OCI-LY7 (cell line): ENCODE results near the gene TES. TPM values are rescaled to one million over a fixed set of nuclear protein-coding genes. Genes with fewer than 3 reads are reported as not detected.

Source experiments
- BruUV-seq: library from RNA; stranded (reverse); fragments of 400-500 nt; replicated peaks from 2 replicates; lab custom pipeline; 2021; lab: Mats Ljungman, UMichigan
- CTCF ChIA-PET: fragments of 300-600 bp; sonication (Branson Sonifier 250); formaldehyde crosslinking; loops from one replicate; lab custom pipeline; 2022; ENCODE audit warnings: antibody characterized with exemption; ENCODE audit not compliant: unreplicated experiment; lab: Charles Lee
- POLR2A ChIA-PET: fragments of 300-600 bp; sonication (Branson Sonifier 250); formaldehyde crosslinking; loops from one replicate; lab custom pipeline; 2022; ENCODE audit warnings: antibody characterized with exemption; lab: Charles Lee
- DNase-seq: peaks from one replicate; pipeline ENCODE4 v3.0.0-alpha.2; 2015; ENCODE audit warnings: low spot score
- H2AFZ ChIP-seq: fragments of 200-600 bp; sonication (generic), shearing (Covaris generic); 2 replicates; pipeline ENCODE4 v1.6.1; 2014; ENCODE audit warnings: mild to moderate bottlenecking, antibody characterized with exemption, low read length, moderate library complexity
- H3K27ac ChIP-seq: fragments of 200-600 bp; sonication (generic); 2 replicates; pipeline ENCODE4 v1.5.1; 2014; ENCODE audit warnings: mixed run types, low read depth, mild to moderate bottlenecking, moderate library complexity, low read length, inconsistent platforms; ENCODE audit not compliant: poor library complexity, severe bottlenecking
- H3K36me3 ChIP-seq: fragments of 200-600 bp; sonication (generic); 2 replicates; pipeline ENCODE4 v1.6.1; 2014; ENCODE audit warnings: mild to moderate bottlenecking, antibody characterized with exemption, low read length, moderate library complexity, mixed read lengths; ENCODE audit not compliant: insufficient read depth
- H3K4me1 ChIP-seq: fragments of 200-600 bp; sonication (generic); 2 replicates; pipeline ENCODE4 v1.5.1; 2014; ENCODE audit warnings: mild to moderate bottlenecking, low read length; ENCODE audit not compliant: insufficient read depth, poor library complexity, severe bottlenecking
- H3K4me2 ChIP-seq: fragments of 200-600 bp; sonication (generic); 2 replicates; pipeline ENCODE4 v1.6.1; 2014; ENCODE audit warnings: mild to moderate bottlenecking, low read length
- H3K4me3 ChIP-seq: fragments of 200-600 bp; sonication (generic); 2 replicates; pipeline ENCODE4 v1.5.1; 2014; ENCODE audit warnings: mild to moderate bottlenecking, low read depth, low read length; ENCODE audit not compliant: poor library complexity, severe bottlenecking
- H3K79me2 ChIP-seq: fragments of 200-600 bp; sonication (generic); 2 replicates; pipeline ENCODE4 v1.6.1; 2016; ENCODE audit warnings: low read depth, mild to moderate bottlenecking, low read length, moderate library complexity, mixed read lengths; ENCODE audit not compliant: insufficient read depth
- H3K9me2 ChIP-seq: fragments of 200-600 bp; sonication (generic); 2 replicates; pipeline ENCODE4 v1.6.1; 2016; ENCODE audit warnings: mild to moderate bottlenecking, low read length, mixed read lengths; ENCODE audit not compliant: insufficient read depth
- H3K9me3 ChIP-seq: fragments of 200-600 bp; sonication (generic); 2 replicates; pipeline ENCODE4 v1.6.1; 2014; ENCODE audit warnings: mild to moderate bottlenecking, mixed run types, low read length, mixed read lengths
- H4K20me1 ChIP-seq: fragments of 200-600 bp; sonication (generic); 2 replicates; pipeline ENCODE4 v1.6.1; 2014; ENCODE audit warnings: mild to moderate bottlenecking, antibody characterized with exemption, low read length, moderate library complexity, mixed read lengths; ENCODE audit not compliant: insufficient read depth
- EZH2phosphoT487 ChIP-seq: fragments of 200-600 bp; sonication (generic); IDR thresholded peaks from 2 replicates; pipeline ENCODE4 v1.6.1; 2018; ENCODE audit warnings: low read depth, borderline replicate concordance, mild to moderate bottlenecking, mixed run types, antibody characterized with exemption, low read length, moderate library complexity, mixed read lengths
- intact Hi-C: fragments of 100-400 bp; cut with micrococcal nuclease; formaldehyde crosslinking; loops from one replicate; pipeline ENCODE4 v1.10.0; 2022; ENCODE audit not compliant: unreplicated experiment
- total RNA-seq, 2 experiments: library from RNA; depleted of rRNA in 1 of 2; stranded (reverse); fragments of >200 nt in 1 of 2; shearing (Covaris generic) in 1 of 2; gene quantifications; 2 replicates each; pipeline ENCODE4 v1.2.3, GENCODE V29; 2014 to 2022
- TF ChIP-seq, protein P1 (sequence below): fragments of 200-600 bp; sonication (generic); conservative IDR thresholded peaks from 2 replicates; pipeline ENCODE4 v1.5.1; 2014; ENCODE audit warnings: mild to moderate bottlenecking, antibody characterized with exemption, low read length, moderate library complexity, mixed read lengths

The TES gene
- total RNA-seq, 2 experiments from 2014 or later: not detected

DNA sequence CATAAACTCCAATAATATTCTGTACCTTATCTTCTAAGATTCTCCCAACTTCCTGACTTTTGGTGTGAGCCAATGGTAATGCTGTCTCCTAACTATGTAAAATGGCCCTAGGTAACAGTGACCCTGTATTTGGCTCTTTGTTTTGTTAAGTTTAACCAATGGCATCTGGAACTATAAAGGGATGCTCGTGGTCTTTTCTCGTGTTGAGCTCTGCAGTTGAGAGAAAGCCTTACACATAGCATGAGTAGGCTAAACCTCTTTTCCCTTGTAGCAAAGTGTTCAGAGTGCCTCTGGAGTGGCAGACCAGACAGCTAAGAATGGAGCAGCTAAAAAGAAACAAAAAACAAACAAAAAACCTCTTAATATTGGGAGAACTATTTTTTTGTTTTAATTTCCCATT is 5.2 kb downstream of the TES start:
- no peaks in the 10 kb centered on the region for H3K79me2 ChIP-seq
- intact Hi-C loops: no loop called here
- no TSS peak for BruUV-seq
- H3K9me3 ChIP-seq: no peaks in the 10 kb centered on the region
- H3K9me2 ChIP-seq: no peaks in the 10 kb centered on the region
- no peaks in the 10 kb centered on the region for H3K36me3 ChIP-seq
- H2AFZ ChIP-seq: no peak overlapping the region
- no peaks in the 10 kb centered on the region; the same call in 1 of the 2 replicates for H4K20me1 ChIP-seq
- H3K27ac ChIP-seq: no peak overlapping the region
- no peak overlapping the region for H3K4me3 ChIP-seq
- no peak overlapping the region for H3K4me2 ChIP-seq
- ChIA-PET POLR2A (interaction anchor here (1.2 kb wide), 1 partner anchor 15 kb away, joined by 4 read pairs; no protein-coding TSS in a partner anchor), CTCF (no interaction called here)
- peaks cover 7% of the 10 kb centered on the region for H3K4me1 ChIP-seq
- DNase-seq: no peak
- no peak for TF ChIP-seq EZH2phosphoT487
- TF ChIP-seq, protein P1, sequence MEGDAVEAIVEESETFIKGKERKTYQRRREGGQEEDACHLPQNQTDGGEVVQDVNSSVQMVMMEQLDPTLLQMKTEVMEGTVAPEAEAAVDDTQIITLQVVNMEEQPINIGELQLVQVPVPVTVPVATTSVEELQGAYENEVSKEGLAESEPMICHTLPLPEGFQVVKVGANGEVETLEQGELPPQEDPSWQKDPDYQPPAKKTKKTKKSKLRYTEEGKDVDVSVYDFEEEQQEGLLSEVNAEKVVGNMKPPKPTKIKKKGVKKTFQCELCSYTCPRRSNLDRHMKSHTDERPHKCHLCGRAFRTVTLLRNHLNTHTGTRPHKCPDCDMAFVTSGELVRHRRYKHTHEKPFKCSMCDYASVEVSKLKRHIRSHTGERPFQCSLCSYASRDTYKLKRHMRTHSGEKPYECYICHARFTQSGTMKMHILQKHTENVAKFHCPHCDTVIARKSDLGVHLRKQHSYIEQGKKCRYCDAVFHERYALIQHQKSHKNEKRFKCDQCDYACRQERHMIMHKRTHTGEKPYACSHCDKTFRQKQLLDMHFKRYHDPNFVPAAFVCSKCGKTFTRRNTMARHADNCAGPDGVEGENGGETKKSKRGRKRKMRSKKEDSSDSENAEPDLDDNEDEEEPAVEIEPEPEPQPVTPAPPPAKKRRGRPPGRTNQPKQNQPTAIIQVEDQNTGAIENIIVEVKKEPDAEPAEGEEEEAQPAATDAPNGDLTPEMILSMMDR: no peak

DNA sequence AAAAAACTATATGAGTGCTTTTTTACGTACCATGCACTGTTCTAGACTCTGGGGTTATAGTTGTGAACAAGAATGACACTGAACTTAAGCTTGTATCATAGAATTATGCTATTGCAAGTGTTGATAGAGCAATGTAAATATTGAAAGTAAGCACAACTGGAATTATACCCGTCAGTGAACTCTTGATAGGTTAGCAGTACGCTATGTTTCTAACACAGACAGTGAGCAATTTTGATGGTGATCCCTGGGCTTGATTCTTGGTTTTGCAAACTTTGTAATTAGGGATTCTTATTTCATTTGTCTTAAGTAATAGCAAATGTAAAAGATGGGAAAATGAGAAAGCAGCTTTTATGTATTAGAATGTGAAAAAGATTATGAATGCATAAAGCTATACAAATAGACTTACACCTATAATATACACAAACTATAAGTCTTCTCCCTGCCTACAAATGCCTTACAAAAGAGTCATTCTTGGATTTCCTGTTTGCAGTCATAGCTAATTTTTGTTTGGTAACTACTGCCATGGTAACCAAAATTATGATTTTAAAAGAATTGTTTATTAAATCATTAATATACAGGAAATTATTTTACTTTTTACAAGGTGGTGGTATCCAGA is 6.7 kb downstream of the TES start:
- H3K4me1 ChIP-seq: no peaks in the 10 kb centered on the region
- H3K79me2 ChIP-seq: no peaks in the 10 kb centered on the region
- no peak for DNase-seq
- no TSS peak for BruUV-seq
- no peak overlapping the region for H3K4me2 ChIP-seq
- no peaks in the 10 kb centered on the region for H3K9me2 ChIP-seq
- no peaks in the 10 kb centered on the region for H3K9me3 ChIP-seq
- ChIA-PET POLR2A (interaction anchor here (0.7 to 1.9 kb wide), 3 partner anchors 9 to 13 kb away, joined by 3 to 6 read pairs (median 3); no protein-coding TSS in a partner anchor), CTCF (interaction anchor here (1.3 kb wide), 1 partner anchor 9 kb away, joined by 3 read pairs; no protein-coding TSS in a partner anchor)
- no peaks in the 10 kb centered on the region; the same call in 1 of the 2 replicates for H4K20me1 ChIP-seq
- TF ChIP-seq, protein P1: no peak
- TF ChIP-seq EZH2phosphoT487: no peak
- H3K4me3 ChIP-seq: no peak overlapping the region
- no peaks in the 10 kb centered on the region for H3K36me3 ChIP-seq
- intact Hi-C loops: no loop called here
- no peak overlapping the region for H2AFZ ChIP-seq
- no peak overlapping the region for H3K27ac ChIP-seq

DNA sequence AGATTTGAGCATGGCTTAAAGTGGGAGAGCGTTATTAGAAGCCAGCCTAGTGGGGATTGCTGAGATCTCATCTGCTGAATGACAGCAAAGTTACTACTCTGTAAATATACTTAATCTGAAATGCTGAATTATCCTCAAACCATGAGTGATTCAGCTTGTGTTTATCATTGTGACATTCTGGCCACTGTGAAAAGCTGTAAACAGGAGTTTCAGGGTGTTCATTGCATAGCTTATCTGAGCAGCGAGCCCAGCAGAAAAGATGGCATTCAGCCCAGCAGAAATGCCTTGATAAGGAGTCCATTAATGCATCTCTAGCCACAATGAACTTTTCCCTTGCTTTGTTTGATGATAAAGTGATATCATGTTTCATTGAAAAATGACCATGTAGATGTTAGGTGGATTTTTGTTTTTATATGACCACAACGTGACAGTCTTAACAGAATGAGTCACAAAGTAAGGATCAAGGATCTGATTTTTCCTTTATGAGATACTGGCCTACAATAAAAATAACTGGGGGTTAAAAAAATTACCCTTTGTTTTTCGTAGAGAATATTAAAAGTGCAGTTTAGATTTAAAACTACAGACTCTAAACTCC is 7.8 kb downstream of the TES start:
- no peaks in the 10 kb centered on the region for H3K36me3 ChIP-seq
- DNase-seq: no peak
- no peak overlapping the region for H3K27ac ChIP-seq
- no peak overlapping the region for H3K4me3 ChIP-seq
- CTCF ChIA-PET: interaction anchor here (1.3 kb wide), 1 partner anchor 8 kb away, joined by 3 read pairs; no protein-coding TSS in a partner anchor
- no peaks in the 10 kb centered on the region for H4K20me1 ChIP-seq
- H3K9me2 ChIP-seq: no peaks in the 10 kb centered on the region
- H2AFZ ChIP-seq: no peak overlapping the region
- BruUV-seq: no TSS peak
- intact Hi-C loops: no loop called here
- TF ChIP-seq EZH2phosphoT487: no peak
- TF ChIP-seq, protein P1: no peak
- H3K4me2 ChIP-seq: no peak overlapping the region
- H3K9me3 ChIP-seq: no peaks in the 10 kb centered on the region
- H3K4me1 ChIP-seq: no peaks in the 10 kb centered on the region
- POLR2A ChIA-PET: interaction anchor here (0.6 to 1.9 kb wide), 3 partner anchors 8 to 388 kb away, joined by 3 to 6 read pairs (median 3); no protein-coding TSS in a partner anchor
- H3K79me2 ChIP-seq: no peaks in the 10 kb centered on the region
